Measurements from ENCODE around the gene CDH24.

GRCh38 chr14:23043145-23043544 is 14.2 kb downstream of the CDH24 start:
- TF ChIP-seq EZH2 (optimal IDR thresholded peaks at IDR 0.05; ENCODE audit: low read depth, low read length) (no peak), CTCF (IDR thresholded peaks at IDR 0.05; ENCODE audit: low read length) (no peak)
